H9 (cell line): ENCODE results near the gene COA7. TPM values are rescaled to one million over a fixed set of nuclear protein-coding genes. Genes with fewer than 3 reads are reported as not detected.

Experiments
- DNase-seq: peaks from one replicate; pipeline ENCODE4 v3.0.0-alpha.2; 2017
- H2AFZ ChIP-seq: one replicate; pipeline ENCODE4 v1.6.1; 2013; ENCODE audit warnings: mild to moderate bottlenecking, low read length, control low read depth, moderate library complexity
- H2AK5ac ChIP-seq: 2 replicates; pipeline ENCODE4 v1.6.1; 2013; ENCODE audit warnings: low read length, control low read depth, mixed read lengths; ENCODE audit not compliant: insufficient read length
- H2BK120ac ChIP-seq: one replicate; pipeline ENCODE4 v1.6.1; 2013; ENCODE audit warnings: low read depth, mild to moderate bottlenecking, low read length, control low read depth, inconsistent platforms; ENCODE audit not compliant: poor library complexity, severe bottlenecking
- H2BK12ac ChIP-seq: 2 replicates; pipeline ENCODE4 v1.6.1; 2013; ENCODE audit warnings: low read length, control low read depth, mixed read lengths, low read depth; ENCODE audit not compliant: insufficient read length
- H2BK15ac ChIP-seq: 2 replicates; pipeline ENCODE4 v1.6.1; 2013; ENCODE audit warnings: low read depth, low read length, control low read depth
- H2BK20ac ChIP-seq: one replicate; pipeline ENCODE4 v1.6.1; 2013; ENCODE audit warnings: low read depth, mild to moderate bottlenecking, low read length, control low read depth, inconsistent platforms; ENCODE audit not compliant: poor library complexity, severe bottlenecking
- H2BK5ac ChIP-seq: 2 replicates; pipeline ENCODE4 v1.6.1; 2013; ENCODE audit warnings: low read length, control low read depth, mixed read lengths; ENCODE audit not compliant: insufficient read length
- H3K14ac ChIP-seq: 2 replicates; pipeline ENCODE4 v1.6.1; 2013; ENCODE audit warnings: low read length, control low read depth; ENCODE audit not compliant: insufficient read depth
- H3K18ac ChIP-seq: 2 replicates; pipeline ENCODE4 v1.6.1; 2013; ENCODE audit warnings: low read depth, mild to moderate bottlenecking, mixed read lengths, low read length, control low read depth; ENCODE audit not compliant: insufficient read length
- H3K23ac ChIP-seq: 2 replicates; pipeline ENCODE4 v1.6.1; 2013; ENCODE audit warnings: low read length, control low read depth, mixed read lengths, low read depth; ENCODE audit not compliant: insufficient read length
- H3K23me2 ChIP-seq: 2 replicates; pipeline ENCODE4 v1.6.1; 2013; ENCODE audit warnings: low read depth, mild to moderate bottlenecking, mixed read lengths, low read length, control low read depth; ENCODE audit not compliant: insufficient read length, poor library complexity, severe bottlenecking
- H3K27ac ChIP-seq: 2 replicates; pipeline ENCODE4 v1.5.1; 2013; ENCODE audit warnings: low read length, control low read depth, mixed read lengths, low read depth; ENCODE audit not compliant: insufficient read length
- H3K27me3 ChIP-seq: 2 replicates; pipeline ENCODE4 v1.6.1; 2013; ENCODE audit warnings: low read length, control low read depth, inconsistent platforms; ENCODE audit not compliant: insufficient read depth
- H3K4ac ChIP-seq: 2 replicates; pipeline ENCODE4 v1.6.1; 2013; ENCODE audit warnings: low read depth, mild to moderate bottlenecking, control low read depth, inconsistent platforms, low read length, moderate library complexity
- H3K4me1 ChIP-seq: 2 replicates; pipeline ENCODE4 v1.6.1; 2013; ENCODE audit warnings: low read length, control low read depth, inconsistent platforms; ENCODE audit not compliant: insufficient read depth
- H3K4me2 ChIP-seq: 2 replicates; pipeline ENCODE4 v1.6.1; 2013; ENCODE audit warnings: low read length, control low read depth, mixed read lengths; ENCODE audit not compliant: insufficient read length, insufficient read depth
- H3K56ac ChIP-seq: 2 replicates; pipeline ENCODE4 v1.6.1; 2013; ENCODE audit warnings: low read depth, mild to moderate bottlenecking, mixed read lengths, low read length, control low read depth; ENCODE audit not compliant: insufficient read length
- H3K79me1 ChIP-seq: 2 replicates; pipeline ENCODE4 v1.6.1; 2013; ENCODE audit warnings: low read depth, mild to moderate bottlenecking, moderate library complexity, low read length, control low read depth, inconsistent platforms; ENCODE audit not compliant: insufficient read depth, poor library complexity, severe bottlenecking
- H3K79me2 ChIP-seq: 2 replicates; pipeline ENCODE4 v1.6.1; 2013; ENCODE audit warnings: low read length, control low read depth, inconsistent platforms; ENCODE audit not compliant: insufficient read depth
- H3K9ac ChIP-seq: 2 replicates; pipeline ENCODE4 v1.6.1; 2013; ENCODE audit warnings: low read length, control low read depth, mixed read lengths; ENCODE audit not compliant: insufficient read length; ENCODE audit errors: extremely low read depth
- H3K9me3 ChIP-seq: one replicate; pipeline ENCODE4 v1.6.1; 2013; ENCODE audit warnings: low read depth, low read length, inconsistent platforms; ENCODE audit not compliant: control insufficient read depth
- H3T11ph ChIP-seq: one replicate; pipeline ENCODE4 v1.6.1; 2013; ENCODE audit warnings: mild to moderate bottlenecking, low read length, control low read depth, inconsistent platforms
- H4K20me1 ChIP-seq: one replicate; pipeline ENCODE4 v1.6.1; 2013; ENCODE audit not compliant: control insufficient read depth, insufficient read length, insufficient read depth
- H4K5ac ChIP-seq: 2 replicates; pipeline ENCODE4 v1.6.1; 2013; ENCODE audit warnings: low read depth, mild to moderate bottlenecking, mixed read lengths, low read length, control low read depth; ENCODE audit not compliant: insufficient read length
- H4K8ac ChIP-seq: replicated peaks from 2 replicates; pipeline ENCODE4 v1.6.1; 2013; ENCODE audit warnings: low read length, control low read depth, mixed read lengths, low read depth; ENCODE audit not compliant: insufficient read length
- H4K91ac ChIP-seq: 2 replicates; pipeline ENCODE4 v1.6.1; 2013; ENCODE audit warnings: low read depth, mild to moderate bottlenecking, moderate library complexity, mixed read lengths, low read length, control low read depth; ENCODE audit not compliant: insufficient read length
- H3K27ac Mint-ChIP-seq, 3 experiments: 2 replicates in 2 of 3; 3 replicates in 1 of 3; pipeline ENCODE4 v1.8.0; 2020 to 2021; ENCODE audit warnings: mixed read lengths in 3 of 3, mild to moderate bottlenecking in 1 of 3, moderate library complexity in 1 of 3
- H3K27me3 Mint-ChIP-seq: 2 replicates; pipeline ENCODE4 v1.8.0; 2021; ENCODE audit warnings: low read depth, mild to moderate bottlenecking, moderate library complexity, mixed read lengths
- H3K36me3 Mint-ChIP-seq, 3 experiments: 2 replicates in 2 of 3; 3 replicates in 1 of 3; pipeline ENCODE4 v1.8.0; 2020 to 2021; ENCODE audit warnings: low read depth in 3 of 3, mixed read lengths in 3 of 3; ENCODE audit not compliant: insufficient read depth in 1 of 3
- H3K4me1 Mint-ChIP-seq, 2 experiments: 2 replicates each; pipeline ENCODE4 v1.8.0; 2020; ENCODE audit warnings: mixed read lengths in 2 of 2
- H3K4me3 Mint-ChIP-seq, 2 experiments: 2 replicates in 1 of 2; 3 replicates in 1 of 2; pipeline ENCODE4 v1.8.0; 2020 to 2021; ENCODE audit warnings: mild to moderate bottlenecking in 2 of 2, mixed read lengths in 2 of 2, moderate library complexity in 1 of 2
- H3K9me3 Mint-ChIP-seq, 2 experiments: 2 replicates in 1 of 2; 3 replicates in 1 of 2; pipeline ENCODE4 v1.8.0; 2020; ENCODE audit warnings: mild to moderate bottlenecking in 2 of 2, mixed read lengths in 2 of 2, moderate library complexity in 1 of 2
- CTCF ChIP-seq: fragments of 200-600 bp; sonication (generic); conservative IDR thresholded peaks from 3 replicates; pipeline ENCODE4 v1.8.0; 2021; ENCODE audit warnings: antibody characterized with exemption, mild to moderate bottlenecking
- WGBS: extraction: QIAGEN DNeasy Blood & Tissue Kit; methylation state at CpG from one replicate; pipeline ENCODE4 v1.1.7; 2013; ENCODE audit warnings: missing lambda C conversion rate, low lambda C conversion rate, mixed read lengths; ENCODE audit not compliant: insufficient read length; ENCODE audit errors: extremely low coverage; 5-methylcytosine and 5-hydroxymethylcytosine counted together
- total RNA-seq: library from RNA; stranded (reverse); gene quantifications from 2 replicates; pipeline ENCODE4 v1.2.1, GENCODE V29; 2021

The COA7 gene
- total RNA-seq, 1 experiment from 2014 or later, result 69.1 TPM

- no peak overlapping the region for H3K9ac ChIP-seq
- WGBS, result no CpG with 5 or more reads among the region's 1 CpG
- no peak overlapping the region for H2BK12ac ChIP-seq
- Mint-ChIP-seq H3K9me3 (no peaks in the 10 kb centered on the region; a peak in 1 of 5 replicates), H3K27ac (no peak overlapping the region), H3K4me3 (no peak overlapping the region), H3K27me3 (no peaks in the 10 kb centered on the region), H3K36me3 (peaks cover 19 to 51% (median 31%) of the 10 kb centered on the region in 3 experiments), H3K4me1 (peaks cover 6 to 12% of the 10 kb centered on the region in 2 experiments)
- H3K27me3 ChIP-seq, result no peaks in the 10 kb centered on the region
- H4K20me1 ChIP-seq, result no peaks in the 10 kb centered on the region
- H3K79me1 ChIP-seq, result no peaks in the 10 kb centered on the region
- H3K9me3 ChIP-seq, result no peaks in the 10 kb centered on the region
- no peak for DNase-seq
- H3K4me2 ChIP-seq, result no peak overlapping the region
- H3K14ac ChIP-seq, result no peak overlapping the region
- no peak overlapping the region for H4K91ac ChIP-seq
- no peak overlapping the region for H3K23ac ChIP-seq
- H3K23me2 ChIP-seq, result no peaks in the 10 kb centered on the region
- no peak overlapping the region for H2BK5ac ChIP-seq
- H3K27ac ChIP-seq, result no peak overlapping the region
- H4K5ac ChIP-seq, result no peak overlapping the region
- H3K4ac ChIP-seq, result no peak overlapping the region
- no peak overlapping the region for H4K8ac ChIP-seq
- no peak overlapping the region for H2BK20ac ChIP-seq
- H3T11ph ChIP-seq, result no peak overlapping the region
- H2BK15ac ChIP-seq, result no peak overlapping the region
- TF ChIP-seq CTCF, result no peak
- no peak overlapping the region for H3K56ac ChIP-seq
- no peak overlapping the region for H2AFZ ChIP-seq
- H2BK120ac ChIP-seq, result no peak overlapping the region
- no peak overlapping the region for H3K18ac ChIP-seq
- no peaks in the 10 kb centered on the region for H3K79me2 ChIP-seq
- H3K4me1 ChIP-seq, result no peaks in the 10 kb centered on the region
- no peak overlapping the region for H2AK5ac ChIP-seq
Observed at GRCh38 chr1:52684545-52684944, 13.6 kb downstream of the COA7 start.
